Activated T-cell treated with anti-CD3 and anti-CD28 coated beads, Interleukin-2, amount 50 U/mL, for 1 hour (primary cell): ENCODE results near the gene TMEM184B.
A peak's percentile ranks its signal among the peaks of the same experiment; 100 is the strongest.

ENCODE experiments used
- DNase-seq: peaks from one replicate; pipeline ENCODE4 v3.0.0-alpha.2; 2020

Gene TMEM184B

GRCh38 chr22:38273135-38273826, 471 bp upstream of the TMEM184B start:
- no peak for DNase-seq

GRCh38 chr22:38271927-38272372, 860 bp downstream of the TMEM184B start:
- peak; percentile 38 for DNase-seq

- no peak for DNase-seq
These were observed 1.7 kb downstream of the TMEM184B start for GRCh38 chr22:38271101-38271500.

GRCh38 chr22:38270091-38270992, 2.5 kb downstream of the TMEM184B start:
- no peak for DNase-seq

GRCh38 chr22:38269466-38269865, 3.3 kb downstream of the TMEM184B start:
- no peak for DNase-seq

GRCh38 chr22:38267086-38267485, 5.7 kb downstream of the TMEM184B start:
- peak; percentile 53 for DNase-seq

GRCh38 chr22:38266120-38266519, 6.7 kb downstream of the TMEM184B start:
- no peak for DNase-seq

GRCh38 chr22:38264322-38264843, 8.4 kb downstream of the TMEM184B start:
- DNase-seq, result no peak

GRCh38 chr22:38262051-38262795, 10.6 kb downstream of the TMEM184B start:
- peak; percentile 54 for DNase-seq

- no peak for DNase-seq
These were observed 11.8 kb downstream of the TMEM184B start for GRCh38 chr22:38260761-38261681.

GRCh38 chr22:38259370-38259769, 13.4 kb downstream of the TMEM184B start:
- DNase-seq, result no peak

- DNase-seq, result no peak
These were observed 13.9 kb downstream of the TMEM184B start for GRCh38 chr22:38258895-38259294.

GRCh38 chr22:38257650-38258250, 15.1 kb downstream of the TMEM184B start:
- DNase-seq, result no peak

GRCh38 chr22:38257181-38257580, 15.6 kb downstream of the TMEM184B start:
- DNase-seq, result no peak

GRCh38 chr22:38255697-38256096, 17.1 kb downstream of the TMEM184B start:
- DNase-seq, result no peak

- DNase-seq, result no peak
These were observed 21.5 kb downstream of the TMEM184B start for GRCh38 chr22:38251341-38251692.

- no peak for DNase-seq
These were observed 22.0 kb downstream of the TMEM184B start for GRCh38 chr22:38250643-38251340.

- no peak for DNase-seq
These were observed 22.8 kb downstream of the TMEM184B start for GRCh38 chr22:38249803-38250642.

GRCh38 chr22:38249301-38249700, 23.5 kb downstream of the TMEM184B start:
- no peak for DNase-seq

- DNase-seq, result no peak
These were observed 24.5 kb downstream of the TMEM184B start for GRCh38 chr22:38248280-38248679.
